Measurements from ENCODE around the gene ADCY7. TPM values are rescaled to one million over a fixed set of nuclear protein-coding genes. Genes with fewer than 3 reads are reported as not detected.

Gene ADCY7
- total and polyA plus RNA-seq, 2 of the 4 experiments (the other 2 are of a cell fraction): 15.2 to 17.1 TPM

DNA sequence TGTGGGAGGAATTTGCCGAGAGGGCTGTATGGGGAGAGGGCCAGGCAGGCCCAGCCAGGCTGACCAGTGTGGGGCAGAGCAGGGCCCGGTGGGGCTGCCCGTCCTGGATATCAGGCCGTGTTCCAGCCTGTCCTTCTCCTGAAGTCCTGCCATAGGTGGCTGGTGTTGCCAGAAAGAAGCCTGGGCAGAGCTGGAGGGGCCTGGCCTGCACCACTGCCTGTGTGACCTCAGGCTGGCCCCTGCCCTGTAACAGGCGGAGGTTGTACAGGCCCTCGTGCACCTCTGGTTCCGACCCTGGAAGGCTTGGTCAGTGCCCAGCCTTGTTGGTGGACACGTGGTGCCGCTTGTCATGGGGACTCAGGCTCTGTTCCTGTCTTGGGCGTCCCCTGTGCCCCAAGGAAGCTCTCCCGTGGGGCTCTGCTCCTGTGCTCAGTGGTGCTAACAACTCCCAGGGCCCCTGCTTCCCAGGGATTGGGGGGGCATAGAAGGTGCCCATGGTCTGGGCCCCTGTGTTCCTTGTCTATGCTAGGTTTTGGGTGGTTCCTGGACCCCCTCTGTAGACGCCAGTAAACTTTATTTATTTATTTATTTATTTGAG, 33.3 kb downstream of the ADCY7 start:
- H3K9ac ChIP-seq (ENCODE audit: low read depth, low read length): no peak overlapping the region
- no peaks in the 10 kb centered on the region for H3K27me3 ChIP-seq (ENCODE audit: control insufficient read depth, insufficient read depth, low read length)
- H3K56ac ChIP-seq (ENCODE audit: extremely low read depth, insufficient read depth, low read length): no peak overlapping the region
- no peak overlapping the region; the same call in 1 of the 2 replicates for H2AK5ac ChIP-seq (ENCODE audit: low read depth, low read length)
- H3K36me3 ChIP-seq (ENCODE audit: control insufficient read depth, insufficient read depth, low read length): no peaks in the 10 kb centered on the region; the same call in 1 of the 2 replicates
- peaks cover 36% of the 10 kb centered on the region for H3K4me1 ChIP-seq (ENCODE audit: control insufficient read depth, insufficient read depth, low read length)
- in situ Hi-C loops (cut with MboI; ENCODE audit: low sequenced_read_pairs) (no loop called here), dilution Hi-C loops (cut with HindIII; ENCODE audit: low sequenced_read_pairs, unreplicated experiment) (no loop called here), intact Hi-C loops (cut with micrococcal nuclease) (loop anchor here (2.0 to 5.0 kb wide), 4 partner anchors 32 to 232 kb away; partner anchors contain the start of genes ADCY7 and HEATR3)
- H2BK15ac ChIP-seq (ENCODE audit: low read depth, low read length): no peak overlapping the region
- peaks cover 0 to 10% of the 10 kb centered on the region in 2 experiments; a peak in 1 of 4 replicates for H3K79me1 ChIP-seq (ENCODE audit: low read depth in 1 of 2, low read length in 2 of 2)
- TF ChIP-seq CHD1 (IDR thresholded peaks at IDR 0.05; ENCODE audit: low read depth, low read length) (no peak), MAFK (IDR thresholded peaks at IDR 0.05; ENCODE audit: low read depth, low read length) (no peak), NFE2L2 (IDR thresholded peaks at IDR 0.05; ENCODE audit: low read depth, low read length) (no peak), MAZ (IDR thresholded peaks at IDR 0.05; ENCODE audit: borderline replicate concordance, low read depth, low read length) (no peak), FOS (IDR thresholded peaks at IDR 0.05; ENCODE audit: low read depth, low read length) (no peak), POLR2A (IDR thresholded peaks at IDR 0.05; ENCODE audit: low read depth, low read length) (no peak), MXI1 (IDR thresholded peaks at IDR 0.05; ENCODE audit: borderline replicate concordance, low read depth, low read length) (no peak), RAD21 (IDR thresholded peaks at IDR 0.05; ENCODE audit: low read length) (no peak), SMC3 (IDR thresholded peaks at IDR 0.05; ENCODE audit: low read depth, low read length) (no peak), CEBPB (IDR thresholded peaks at IDR 0.05; ENCODE audit: low read depth, low read length) (no peak), RCOR1 (IDR thresholded peaks at IDR 0.05; ENCODE audit: insufficient replicate concordance, low read length) (no peak), RFX5 (IDR thresholded peaks at IDR 0.05; ENCODE audit: low read depth, low read length) (no peak)
- TF ChIP-seq, protein P1, sequence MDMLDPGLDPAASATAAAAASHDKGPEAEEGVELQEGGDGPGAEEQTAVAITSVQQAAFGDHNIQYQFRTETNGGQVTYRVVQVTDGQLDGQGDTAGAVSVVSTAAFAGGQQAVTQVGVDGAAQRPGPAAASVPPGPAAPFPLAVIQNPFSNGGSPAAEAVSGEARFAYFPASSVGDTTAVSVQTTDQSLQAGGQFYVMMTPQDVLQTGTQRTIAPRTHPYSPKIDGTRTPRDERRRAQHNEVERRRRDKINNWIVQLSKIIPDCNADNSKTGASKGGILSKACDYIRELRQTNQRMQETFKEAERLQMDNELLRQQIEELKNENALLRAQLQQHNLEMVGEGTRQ (IDR thresholded peaks at IDR 0.05; ENCODE audit: low read depth, low read length): no peak
- H3K27ac ChIP-seq (ENCODE audit: insufficient read depth, low read length): no peak overlapping the region
- no peak for DNase-seq
- H4K20me1 ChIP-seq (ENCODE audit: insufficient read depth, low read length): no peaks in the 10 kb centered on the region
- H3K18ac ChIP-seq (ENCODE audit: low read depth, low read length): no peak overlapping the region
- H3K4ac ChIP-seq (ENCODE audit: low read depth, low read length): no peak overlapping the region
- ChIA-PET CTCF (no interaction called here), POLR2A (ENCODE audit: unreplicated experiment) (no interaction called here)
- 0 out of 2 replicates have a peak overlapping the region, but pooled peaks have one; percentile 32 for H2BK120ac ChIP-seq (ENCODE audit: low read depth, low read length)
- no peak overlapping the region for H2AFZ ChIP-seq (replicated peaks; ENCODE audit: low read length, poor library complexity)
- no peak overlapping the region for H3K23ac ChIP-seq (ENCODE audit: low read depth, low read length)
- H3K9me1 ChIP-seq (ENCODE audit: insufficient read depth, low read length): peaks cover 28% of the 10 kb centered on the region
- H2AK9ac ChIP-seq (replicated peaks; ENCODE audit: low read depth, low read length, poor library complexity): peak overlapping the region; percentile 16
- H3K14ac ChIP-seq (replicated peaks; ENCODE audit: low read depth, low read length): no peak overlapping the region
- ATAC-seq (ENCODE audit: low read depth): no peak
- no peak overlapping the region for H3K4me2 ChIP-seq (ENCODE audit: low read depth, low read length)
- H2BK20ac ChIP-seq (ENCODE audit: low read depth, low read length): no peak overlapping the region
- H4K5ac ChIP-seq (ENCODE audit: low read depth, low read length): no peak overlapping the region
- no peak overlapping the region for H4K8ac ChIP-seq (ENCODE audit: low read depth in 2 of 2, low read length in 2 of 2)
- H3K9me3 ChIP-seq (ENCODE audit: control insufficient read depth, insufficient read depth, low read length): no peaks in the 10 kb centered on the region
- H2BK5ac ChIP-seq (ENCODE audit: low read depth, low read length, poor library complexity, severe bottlenecking): no peak overlapping the region
- H4K91ac ChIP-seq (ENCODE audit: insufficient read depth, low read depth, low read length): no peak overlapping the region
- no TSS peak for BruUV-seq (replicated peaks)
- whole genome bisulfite sequencing, 2 experiments (ENCODE audit: extremely low coverage in 2 of 2, insufficient read length in 1 of 2): 78% methylated on average over 4 of the region's 12 CpGs; no CpG with 5 or more reads in 1 of the 2 experiments
- H3K4me3 ChIP-seq (ENCODE audit: insufficient read depth, low read depth, low read length): no peak overlapping the region

Data from IMR-90 (cell line).